ENCODE results near the gene MYRFL. TPM values are rescaled to one million over a fixed set of nuclear protein-coding genes. Genes with fewer than 3 reads are reported as not detected.

MYRFL gene
- total and polyA plus RNA-seq, 11 donors, result 0.13 to 0.96 (median 0.44) TPM; not detected in 2

GRCh38 chr12:69949311-69950002 lies 124.4 kb downstream of the MYRFL start:
- no peaks in the 10 kb centered on the region for H3K36me3 ChIP-seq
- no peak for TF ChIP-seq POLR2A (IDR thresholded peaks at IDR 0.05)
- TF ChIP-seq, protein P1, sequence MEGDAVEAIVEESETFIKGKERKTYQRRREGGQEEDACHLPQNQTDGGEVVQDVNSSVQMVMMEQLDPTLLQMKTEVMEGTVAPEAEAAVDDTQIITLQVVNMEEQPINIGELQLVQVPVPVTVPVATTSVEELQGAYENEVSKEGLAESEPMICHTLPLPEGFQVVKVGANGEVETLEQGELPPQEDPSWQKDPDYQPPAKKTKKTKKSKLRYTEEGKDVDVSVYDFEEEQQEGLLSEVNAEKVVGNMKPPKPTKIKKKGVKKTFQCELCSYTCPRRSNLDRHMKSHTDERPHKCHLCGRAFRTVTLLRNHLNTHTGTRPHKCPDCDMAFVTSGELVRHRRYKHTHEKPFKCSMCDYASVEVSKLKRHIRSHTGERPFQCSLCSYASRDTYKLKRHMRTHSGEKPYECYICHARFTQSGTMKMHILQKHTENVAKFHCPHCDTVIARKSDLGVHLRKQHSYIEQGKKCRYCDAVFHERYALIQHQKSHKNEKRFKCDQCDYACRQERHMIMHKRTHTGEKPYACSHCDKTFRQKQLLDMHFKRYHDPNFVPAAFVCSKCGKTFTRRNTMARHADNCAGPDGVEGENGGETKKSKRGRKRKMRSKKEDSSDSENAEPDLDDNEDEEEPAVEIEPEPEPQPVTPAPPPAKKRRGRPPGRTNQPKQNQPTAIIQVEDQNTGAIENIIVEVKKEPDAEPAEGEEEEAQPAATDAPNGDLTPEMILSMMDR (IDR thresholded peaks at IDR 0.05), result no peak
- peak in 1 of 5 donors; percentile 23 for DNase-seq

DNA sequence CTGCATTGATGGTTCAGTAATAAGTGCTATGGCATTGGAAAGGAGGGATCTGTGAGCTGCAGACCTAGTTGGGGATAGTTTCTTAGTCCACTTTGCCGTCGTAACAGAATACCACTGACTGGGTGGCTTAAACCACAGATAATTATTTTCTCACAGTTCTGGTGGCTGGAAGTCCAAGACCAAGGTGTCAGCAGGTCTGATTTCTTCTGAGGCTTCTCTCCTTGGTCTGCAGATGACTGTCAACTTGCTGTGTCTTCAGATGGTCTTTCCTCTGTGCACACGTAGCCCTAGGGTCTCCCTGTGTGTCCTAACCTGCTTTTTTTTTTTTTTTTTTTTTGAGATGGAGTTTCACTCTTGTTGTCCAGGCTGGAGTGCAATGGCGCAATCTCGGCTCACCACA lies 126.1 kb downstream of the MYRFL start:
- no peak overlapping the region for H3K27ac ChIP-seq
- no peaks in the 10 kb centered on the region for H3K36me3 ChIP-seq
- WGBS, 4 donors, result 88 to 98% (median 89%) methylated on average over 4 to 5 of the region's 5 CpGs
- peaks cover 0 to 9% (median 0%) of the 10 kb centered on the region in 12 donors for H3K9me3 ChIP-seq
- DNase-seq (no peak), ATAC-seq (no peak)
- H3K27me3 ChIP-seq, result no peaks in the 10 kb centered on the region
- H3K4me1 ChIP-seq, result no peaks in the 10 kb centered on the region
- TF ChIP-seq, protein P1 (IDR thresholded peaks at IDR 0.05), result no peak
- TF ChIP-seq POLR2A (IDR thresholded peaks at IDR 0.05), result no peak
- intact Hi-C loops (cut with DNase I), result no loop called here
- no peak overlapping the region for H3K4me3 ChIP-seq

More at GRCh38 chr12:69949311-69950002, 124.4 kb downstream of the MYRFL start:
- Histone ChIP-seq H3K4me3 (no peak overlapping the region), H3K27ac (no peak overlapping the region), H3K27me3 (no peaks in the 10 kb centered on the region), H3K9me3 (peaks cover 0 to 9% (median 0%) of the 10 kb centered on the region in 12 donors), H3K4me1 (no peaks in the 10 kb centered on the region)
- intact Hi-C loops (cut with DNase I), result no loop called here
- 86 to 96% (median 93%) methylated on average over 6 of the region's 6 CpGs for WGBS, 4 donors
- peak in 1 of 4 donors; percentile 39 for ATAC-seq

GRCh38 chr12:69952890-69953289 lies 127.9 kb downstream of the MYRFL start:
- Histone ChIP-seq H3K27ac (no peak overlapping the region), H3K4me3 (no peak overlapping the region), H3K4me1 (no peaks in the 10 kb centered on the region), H3K27me3 (no peaks in the 10 kb centered on the region), H3K36me3 (no peaks in the 10 kb centered on the region), H3K9me3 (peaks cover 0 to 9% (median 0%) of the 10 kb centered on the region in 12 donors)
- WGBS, 4 donors, result 85 to 95% (median 92%) methylated on average over 2 of the region's 2 CpGs
- intact Hi-C loops (cut with DNase I), result no loop called here
- ATAC-seq (no peak), DNase-seq (no peak)
- TF ChIP-seq POLR2A (IDR thresholded peaks at IDR 0.05), result no peak
- TF ChIP-seq, protein P1 (IDR thresholded peaks at IDR 0.05), result no peak

DNA sequence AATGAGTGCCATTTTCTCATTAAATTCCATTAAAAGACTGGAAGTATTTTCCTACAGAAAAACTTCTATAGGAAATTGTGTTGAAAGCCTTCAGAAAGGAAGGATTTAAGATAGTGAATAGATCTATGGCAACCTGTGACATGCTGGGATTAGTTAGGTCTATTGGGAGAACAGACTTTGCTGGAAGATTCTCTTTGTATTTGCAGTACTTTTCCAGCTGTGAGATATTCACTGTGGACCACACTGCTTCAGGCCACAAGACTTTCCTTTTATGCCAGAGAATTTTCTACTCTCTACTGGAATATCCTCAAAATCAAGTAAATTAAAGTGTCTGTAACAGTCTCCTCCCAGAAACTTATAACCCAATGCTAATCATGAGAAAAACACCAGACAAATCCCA lies 136.2 kb downstream of the MYRFL start:
- Histone ChIP-seq H3K27me3 (no peaks in the 10 kb centered on the region), H3K4me1 (peaks cover 0 to 9% (median 0%) of the 10 kb centered on the region in 12 donors), H3K9me3 (no peaks in the 10 kb centered on the region), H3K36me3 (no peaks in the 10 kb centered on the region), H3K27ac (peak overlapping the region in 2 of 12 donors; percentile 18 to 22), H3K4me3 (no peak overlapping the region)
- TF ChIP-seq, protein P1 (IDR thresholded peaks at IDR 0.05), result no peak
- TF ChIP-seq POLR2A (IDR thresholded peaks at IDR 0.05), result no peak
- ATAC-seq, result no peak
- intact Hi-C loops (cut with DNase I), result no loop called here
- no peak for DNase-seq
